Body of pancreas (tissue), 4 donors: ENCODE results near the gene MTA1. TPM values are rescaled to one million over a fixed set of nuclear protein-coding genes. Genes with fewer than 3 reads are reported as not detected.
A peak's percentile ranks its signal among the peaks of the same experiment; 100 is the strongest.

ENCODE experiments used
- ATAC-seq: fragments of 150-250 bp; one replicate; pipeline ENCODE4 v1.9.1; 2016
- DNase-seq, 4 donors: peaks; one replicate each; pipeline ENCODE4 v3.0.0-alpha.2; 2019
- H3K27ac ChIP-seq, 4 donors: fragments of 200-600 bp; sonication (generic); 1 replicate in 3 of 4; 2 replicates in 1 of 4; pipeline versions ENCODE4 v1.5.1 to v1.6.1; 2016 to 2019; ENCODE audit warnings: mild to moderate bottlenecking in 1 of 4, mixed read lengths in 1 of 4, moderate library complexity in 1 of 4
- H3K27me3 ChIP-seq, 2 donors: fragments of 200-600 bp; sonication (generic); one replicate each; pipeline ENCODE4 v1.6.0; 2016; ENCODE audit warnings: mild to moderate bottlenecking in 1 of 2
- H3K36me3 ChIP-seq, 2 donors: fragments of 200-600 bp; sonication (generic); replicated peaks in 1 of 2; 2 replicates each; pipeline ENCODE4 v1.5.1; 2016; ENCODE audit warnings: low read depth in 2 of 2; ENCODE audit not compliant: insufficient read depth in 1 of 2
- H3K4me1 ChIP-seq: fragments of 200-600 bp; sonication (generic); one replicate; pipeline ENCODE4 v1.6.0; 2016
- H3K4me3 ChIP-seq, 2 donors: fragments of 200-600 bp; sonication (generic); 1 replicate in 1 of 2; 2 replicates in 1 of 2; pipeline ENCODE4 v1.5.1; 2016 to 2019
- H3K9me3 ChIP-seq, 3 donors: fragments of 200-600 bp; sonication (generic); 1 replicate in 2 of 3; 2 replicates in 1 of 3; pipeline ENCODE4 v1.5.1; 2016
- CTCF ChIP-seq, 7 experiments: fragments of 450-650 bp in 4 of 7; fragments of 200-600 bp in 3 of 7; sonication (generic) in 3 of 7; IDR thresholded peaks; one replicate each; pipeline ENCODE4 v1.5.1; 2016 to 2019; ENCODE audit warnings: antibody characterized with exemption in 7 of 7
- POLR2A ChIP-seq, 3 donors: fragments of 450-650 bp; IDR thresholded peaks; one replicate each; pipeline ENCODE4 v1.6.1; 2016; ENCODE audit warnings: antibody characterized with exemption in 3 of 3, mild to moderate bottlenecking in 2 of 3
- WGBS, 2 donors: methylation state at CpG; one replicate each; pipeline ENCODE4 v1.1.5; 2017; 5-methylcytosine and 5-hydroxymethylcytosine counted together
- intact Hi-C: fragments of 100-400 bp; cut with DNase I; formaldehyde crosslinking; loops from one replicate; pipeline ENCODE4 v1.15.1; 2023
- total RNA-seq, 2 donors: library from RNA; depleted of rRNA; stranded (reverse); fragments of >200 nt; gene quantifications; one replicate each; pipeline ENCODE4 v1.1.0, GENCODE V29; 2016

Gene MTA1
- total RNA-seq, 2 donors from 2014 or later, result 69.8 to 92.6 TPM

DNA sequence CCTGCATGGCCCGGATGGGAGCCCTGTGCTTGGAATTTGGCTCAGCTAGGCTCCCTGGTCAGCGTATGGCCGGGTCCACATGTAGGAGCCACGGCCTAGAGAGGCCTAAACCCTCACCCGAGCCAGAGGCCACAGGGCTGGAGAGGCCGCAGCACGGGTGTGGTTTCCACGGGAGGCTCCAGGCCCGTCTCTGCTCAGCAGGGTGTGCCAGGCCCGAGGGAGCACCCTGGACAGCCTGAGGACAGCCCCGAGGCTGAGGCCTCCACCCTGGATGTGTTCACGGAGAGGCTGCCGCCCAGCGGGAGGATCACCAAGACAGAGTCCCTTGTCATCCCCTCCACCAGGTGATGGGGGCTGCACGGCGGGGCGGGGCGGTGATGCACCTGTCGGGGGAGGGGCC, 38.9 kb upstream of the MTA1 start:
- no peak overlapping the region for H3K27ac ChIP-seq
- H3K4me1 ChIP-seq, result no peaks in the 10 kb centered on the region
- no peaks in the 10 kb centered on the region for H3K27me3 ChIP-seq
- WGBS, 2 donors, result 87% methylated on average over 18 of the region's 19 CpGs; no CpG with 5 or more reads in 1 of the 2 donors
- intact Hi-C loops, result no loop called here
- no peak overlapping the region for H3K4me3 ChIP-seq
- H3K9me3 ChIP-seq, result no peaks in the 10 kb centered on the region
- no peak for TF ChIP-seq POLR2A (IDR thresholded peaks at IDR 0.05)
- TF ChIP-seq CTCF (IDR thresholded peaks at IDR 0.05), result no peak
- ATAC-seq, result no peak
- DNase-seq, result no peak
- H3K36me3 ChIP-seq, result peaks cover 0 to 3% of the 10 kb centered on the region in 2 donors

- intact Hi-C loops, result no loop called here
- TF ChIP-seq CTCF (IDR thresholded peaks at IDR 0.05) (no peak), POLR2A (IDR thresholded peaks at IDR 0.05) (no peak)
- Histone ChIP-seq H3K4me1 (no peaks in the 10 kb centered on the region), H3K27me3 (no peaks in the 10 kb centered on the region), H3K27ac (no peak overlapping the region), H3K36me3 (peaks cover 0 to 3% of the 10 kb centered on the region in 2 donors), H3K4me3 (no peak overlapping the region), H3K9me3 (no peaks in the 10 kb centered on the region)
- ATAC-seq, result no peak
- DNase-seq, result no peak
- 91 to 96% methylated on average over 18 to 27 of the region's 27 CpGs for WGBS, 2 donors
Measured at GRCh38 chr14:105381446-105382342, 37.9 kb upstream of the MTA1 start.

DNA sequence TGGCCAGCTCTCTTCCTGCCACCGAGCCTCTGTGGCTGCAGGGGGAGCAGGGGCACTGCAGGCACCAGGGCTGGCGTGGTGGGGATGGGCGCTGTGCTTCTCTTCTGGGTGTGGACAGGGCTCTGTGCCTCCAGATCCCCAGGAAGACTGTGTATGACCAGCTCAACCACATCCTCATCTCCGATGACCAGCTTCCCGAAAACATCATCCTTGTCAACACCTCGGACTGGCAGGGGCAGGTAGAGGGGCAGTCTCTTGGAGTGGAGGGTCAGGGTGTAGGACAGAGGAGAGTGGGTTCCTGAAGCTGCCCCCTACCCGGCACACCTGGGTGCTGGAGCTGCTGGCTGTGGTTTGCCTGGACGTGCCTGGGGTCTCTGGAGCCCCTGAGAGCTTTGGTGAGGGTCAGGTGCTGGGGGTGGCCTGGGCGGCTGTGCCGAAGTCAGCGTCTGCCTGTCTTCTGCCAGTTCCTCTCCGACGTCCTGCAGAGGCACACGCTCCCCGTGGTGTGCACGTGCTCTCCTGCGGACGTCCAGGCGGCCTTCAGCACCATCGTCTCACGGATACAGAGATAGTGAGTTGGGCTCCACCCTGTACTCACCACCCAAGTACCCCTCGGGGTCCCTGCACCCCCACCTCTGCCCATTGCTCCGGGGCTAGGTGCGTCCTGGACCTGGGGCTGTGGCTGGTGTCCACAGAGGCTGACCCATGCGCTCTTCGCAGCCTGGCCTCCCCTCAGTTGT, 37.1 kb upstream of the MTA1 start:
- intact Hi-C loops, result no loop called here
- no peaks in the 10 kb centered on the region for H3K4me1 ChIP-seq
- ATAC-seq (no peak), DNase-seq (peak in 1 of 4 donors; percentile 10)
- H3K27ac ChIP-seq, result no peak overlapping the region
- 91 to 95% methylated on average over 4 to 16 of the region's 26 CpGs for WGBS, 2 donors
- H3K27me3 ChIP-seq, result no peaks in the 10 kb centered on the region
- TF ChIP-seq POLR2A (IDR thresholded peaks at IDR 0.05) (no peak), CTCF (IDR thresholded peaks at IDR 0.05) (no peak)
- H3K4me3 ChIP-seq, result no peak overlapping the region
- peaks cover 0 to 3% of the 10 kb centered on the region in 2 donors for H3K36me3 ChIP-seq
- no peaks in the 10 kb centered on the region for H3K9me3 ChIP-seq

GRCh38 chr14:105383083-105383730, 36.4 kb upstream of the MTA1 start:
- H3K9me3 ChIP-seq, result no peaks in the 10 kb centered on the region
- no peak for TF ChIP-seq POLR2A (IDR thresholded peaks at IDR 0.05)
- no peak for TF ChIP-seq CTCF (IDR thresholded peaks at IDR 0.05)
- ATAC-seq, result no peak
- DNase-seq, result peak in 1 of 4 donors; percentile 10
- no peak overlapping the region for H3K27ac ChIP-seq
- H3K4me3 ChIP-seq, result no peak overlapping the region
- peaks cover 0 to 3% of the 10 kb centered on the region in 2 donors for H3K36me3 ChIP-seq
- no peaks in the 10 kb centered on the region for H3K27me3 ChIP-seq
- intact Hi-C loops, result no loop called here
- H3K4me1 ChIP-seq, result no peaks in the 10 kb centered on the region
- 96 to 97% methylated on average over 13 to 30 of the region's 32 CpGs for WGBS, 2 donors
